ENCODE measurements around the gene CAMTA1. TPM values are rescaled to one million over a fixed set of nuclear protein-coding genes. Genes with fewer than 3 reads are reported as not detected.

The CAMTA1 gene
- total RNA-seq, 2 donors from 2014 or later = 105 to 113 TPM

DNA sequence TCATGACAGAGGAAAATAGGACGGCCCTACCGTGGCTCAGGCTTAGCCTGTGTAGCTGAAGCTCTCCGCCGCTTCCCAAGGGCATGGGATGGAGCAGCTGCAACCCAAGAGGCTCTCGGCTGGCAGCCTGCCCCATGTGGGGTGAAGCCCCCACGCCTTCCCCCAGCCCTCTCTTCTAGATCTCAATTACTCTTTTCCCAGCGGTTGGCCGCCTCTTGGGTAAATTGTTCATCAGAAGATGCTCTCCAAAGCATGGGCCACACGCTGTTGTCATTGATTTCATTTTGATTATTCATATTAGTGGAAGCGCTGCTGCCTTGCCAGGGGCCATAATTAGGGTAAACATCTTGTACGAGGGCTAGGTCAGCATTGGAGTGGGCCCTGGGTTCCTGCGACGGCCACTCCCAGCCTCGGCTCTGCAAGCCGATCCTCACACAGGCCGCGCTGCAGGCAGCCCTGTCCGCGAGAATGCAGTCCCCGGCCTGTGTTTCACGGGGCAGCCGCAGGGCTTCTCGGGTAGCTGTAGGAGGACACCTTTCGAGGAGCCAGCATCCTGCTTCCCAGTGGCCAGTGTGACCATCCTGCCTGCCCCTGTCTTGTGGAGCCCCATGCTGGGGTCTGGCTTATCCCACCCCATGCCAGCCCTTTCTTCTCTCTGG lies 871.4 kb downstream of the CAMTA1 start:
- no peaks in the 10 kb centered on the region for H3K9me3 ChIP-seq
- ATAC-seq (ENCODE audit: insufficient number of reproducible peaks, low FRiP score, low read depth) = no peak
- no peaks in the 10 kb centered on the region for H3K4me1 ChIP-seq (ENCODE audit: control insufficient read depth in 1 of 2, low read depth in 2 of 2)
- DNase-seq (ENCODE audit: low spot score) = no peak
- TF ChIP-seq, protein P1, sequence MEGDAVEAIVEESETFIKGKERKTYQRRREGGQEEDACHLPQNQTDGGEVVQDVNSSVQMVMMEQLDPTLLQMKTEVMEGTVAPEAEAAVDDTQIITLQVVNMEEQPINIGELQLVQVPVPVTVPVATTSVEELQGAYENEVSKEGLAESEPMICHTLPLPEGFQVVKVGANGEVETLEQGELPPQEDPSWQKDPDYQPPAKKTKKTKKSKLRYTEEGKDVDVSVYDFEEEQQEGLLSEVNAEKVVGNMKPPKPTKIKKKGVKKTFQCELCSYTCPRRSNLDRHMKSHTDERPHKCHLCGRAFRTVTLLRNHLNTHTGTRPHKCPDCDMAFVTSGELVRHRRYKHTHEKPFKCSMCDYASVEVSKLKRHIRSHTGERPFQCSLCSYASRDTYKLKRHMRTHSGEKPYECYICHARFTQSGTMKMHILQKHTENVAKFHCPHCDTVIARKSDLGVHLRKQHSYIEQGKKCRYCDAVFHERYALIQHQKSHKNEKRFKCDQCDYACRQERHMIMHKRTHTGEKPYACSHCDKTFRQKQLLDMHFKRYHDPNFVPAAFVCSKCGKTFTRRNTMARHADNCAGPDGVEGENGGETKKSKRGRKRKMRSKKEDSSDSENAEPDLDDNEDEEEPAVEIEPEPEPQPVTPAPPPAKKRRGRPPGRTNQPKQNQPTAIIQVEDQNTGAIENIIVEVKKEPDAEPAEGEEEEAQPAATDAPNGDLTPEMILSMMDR (IDR thresholded peaks at IDR 0.05) = no peak
- no peak overlapping the region for H3K27ac ChIP-seq
- no peak overlapping the region for H3K4me3 ChIP-seq
- no peaks in the 10 kb centered on the region for H3K27me3 ChIP-seq (replicated peaks; ENCODE audit: insufficient read depth)
- H3K36me3 ChIP-seq = no peaks in the 10 kb centered on the region

GRCh38 chr1:7657287-7658016 lies 872.2 kb downstream of the CAMTA1 start:
- Histone ChIP-seq H3K27me3 (replicated peaks; ENCODE audit: insufficient read depth) (no peaks in the 10 kb centered on the region), H3K9me3 (no peaks in the 10 kb centered on the region), H3K4me3 (no peak overlapping the region), H3K4me1 (ENCODE audit: control insufficient read depth in 1 of 2, low read depth in 2 of 2) (no peaks in the 10 kb centered on the region), H3K36me3 (no peaks in the 10 kb centered on the region), H3K27ac (no peak overlapping the region)
- DNase-seq (ENCODE audit: low spot score) (no peak), ATAC-seq (ENCODE audit: insufficient number of reproducible peaks, low FRiP score, low read depth) (no peak)
- TF ChIP-seq, protein P1 (IDR thresholded peaks at IDR 0.05) = no peak

- Histone ChIP-seq H3K27ac (no peak overlapping the region), H3K27me3 (replicated peaks; ENCODE audit: insufficient read depth) (no peaks in the 10 kb centered on the region), H3K4me1 (ENCODE audit: control insufficient read depth in 1 of 2, low read depth in 2 of 2) (no peaks in the 10 kb centered on the region), H3K36me3 (no peaks in the 10 kb centered on the region), H3K9me3 (no peaks in the 10 kb centered on the region), H3K4me3 (no peak overlapping the region)
- DNase-seq (ENCODE audit: low spot score) = no peak
- TF ChIP-seq, protein P1 (IDR thresholded peaks at IDR 0.05) = no peak
- ATAC-seq (ENCODE audit: insufficient number of reproducible peaks, low FRiP score, low read depth) = no peak
These were observed 872.8 kb downstream of the CAMTA1 start for GRCh38 chr1:7658099-7658498.

DNA sequence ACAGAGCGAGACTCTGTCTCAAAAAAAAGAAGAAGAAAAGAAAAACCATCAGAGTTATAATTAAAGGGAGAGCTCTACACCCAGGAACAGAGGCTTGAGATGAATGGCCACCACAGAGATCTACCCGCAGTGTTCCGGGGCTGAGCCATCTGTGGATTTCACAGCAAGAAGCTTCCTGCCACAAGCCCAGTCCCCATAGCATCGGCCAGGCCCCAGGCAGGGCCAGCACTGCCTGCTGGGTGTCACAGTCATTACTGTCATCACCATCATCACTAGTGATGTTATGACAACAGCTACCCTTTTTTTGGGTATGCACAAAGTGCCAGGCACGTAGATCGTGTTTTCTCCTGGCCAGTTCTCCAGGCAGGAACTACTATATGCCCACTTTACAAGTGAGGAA lies 874.3 kb downstream of the CAMTA1 start:
- no peak overlapping the region for H3K4me3 ChIP-seq
- no peaks in the 10 kb centered on the region for H3K9me3 ChIP-seq
- H3K27ac ChIP-seq = no peak overlapping the region
- H3K36me3 ChIP-seq = no peaks in the 10 kb centered on the region
- H3K27me3 ChIP-seq (replicated peaks; ENCODE audit: insufficient read depth) = no peaks in the 10 kb centered on the region
- ATAC-seq (ENCODE audit: insufficient number of reproducible peaks, low FRiP score, low read depth) = no peak
- no peak for DNase-seq (ENCODE audit: low spot score)
- no peaks in the 10 kb centered on the region for H3K4me1 ChIP-seq (ENCODE audit: control insufficient read depth in 1 of 2, low read depth in 2 of 2)
- TF ChIP-seq, protein P1 (IDR thresholded peaks at IDR 0.05) = no peak

GRCh38 chr1:7663451-7664146 lies 878.3 kb downstream of the CAMTA1 start:
- no peak for ATAC-seq (ENCODE audit: insufficient number of reproducible peaks, low FRiP score, low read depth)

More at GRCh38 chr1:7663451-7664146, 878.3 kb downstream of the CAMTA1 start:
- peaks cover 0 to 4% of the 10 kb centered on the region in 2 donors for H3K4me1 ChIP-seq (ENCODE audit: control insufficient read depth in 1 of 2, low read depth in 2 of 2)
- no peak for DNase-seq (ENCODE audit: low spot score)
- no peak overlapping the region for H3K4me3 ChIP-seq
- no peak overlapping the region for H3K27ac ChIP-seq
- TF ChIP-seq, protein P1 (IDR thresholded peaks at IDR 0.05) = no peak
- no peaks in the 10 kb centered on the region for H3K36me3 ChIP-seq
- no peaks in the 10 kb centered on the region for H3K27me3 ChIP-seq (replicated peaks; ENCODE audit: insufficient read depth)
- no peaks in the 10 kb centered on the region for H3K9me3 ChIP-seq
